NB4 (cell line): ENCODE results near the gene ACTL6A.

ENCODE experiments used
- MAX ChIP-seq: IDR thresholded peaks from 2 replicates; pipeline ENCODE4 v1.6.1; 2011; ENCODE audit warnings: low read depth, low read length
- TF ChIP-seq, protein P1 (sequence below): IDR thresholded peaks from one replicate; pipeline ENCODE4 v1.5.1; 2012; ENCODE audit warnings: low read depth, low read length

- no peak for TF ChIP-seq MAX
- TF ChIP-seq, protein P1, sequence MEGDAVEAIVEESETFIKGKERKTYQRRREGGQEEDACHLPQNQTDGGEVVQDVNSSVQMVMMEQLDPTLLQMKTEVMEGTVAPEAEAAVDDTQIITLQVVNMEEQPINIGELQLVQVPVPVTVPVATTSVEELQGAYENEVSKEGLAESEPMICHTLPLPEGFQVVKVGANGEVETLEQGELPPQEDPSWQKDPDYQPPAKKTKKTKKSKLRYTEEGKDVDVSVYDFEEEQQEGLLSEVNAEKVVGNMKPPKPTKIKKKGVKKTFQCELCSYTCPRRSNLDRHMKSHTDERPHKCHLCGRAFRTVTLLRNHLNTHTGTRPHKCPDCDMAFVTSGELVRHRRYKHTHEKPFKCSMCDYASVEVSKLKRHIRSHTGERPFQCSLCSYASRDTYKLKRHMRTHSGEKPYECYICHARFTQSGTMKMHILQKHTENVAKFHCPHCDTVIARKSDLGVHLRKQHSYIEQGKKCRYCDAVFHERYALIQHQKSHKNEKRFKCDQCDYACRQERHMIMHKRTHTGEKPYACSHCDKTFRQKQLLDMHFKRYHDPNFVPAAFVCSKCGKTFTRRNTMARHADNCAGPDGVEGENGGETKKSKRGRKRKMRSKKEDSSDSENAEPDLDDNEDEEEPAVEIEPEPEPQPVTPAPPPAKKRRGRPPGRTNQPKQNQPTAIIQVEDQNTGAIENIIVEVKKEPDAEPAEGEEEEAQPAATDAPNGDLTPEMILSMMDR = no peak
These were observed 51.1 kb downstream of the ACTL6A start for GRCh38 chr3:179613807-179614206.
